K562 (cell line): ENCODE data around the gene TIMM10. TPM values are rescaled to one million over a fixed set of nuclear protein-coding genes. Genes with fewer than 3 reads are reported as not detected.

Experiments used
- ATAC-seq: fragments of 200-7000 bp; cut with Tn5 transposase; 3 replicates; pipeline ENCODE4 v1.9.1; 2020; ENCODE audit warnings: moderate library complexity
- BruUV-seq: library from RNA; stranded (reverse); fragments of 400-500 nt; replicated peaks from 2 replicates; lab custom pipeline; 2021; lab: Mats Ljungman, UMichigan
- CTCF ChIA-PET: fragments of 300-600 bp; formaldehyde crosslinking; extraction: SDS; loops from one replicate; lab custom pipeline; 2021; ENCODE audit warnings: low intra/inter-chr PET ratio; lab: Yijun Ruan, JAX
- POLR2A ChIA-PET: fragments of 300-600, 350-650 bp; sonication (Branson Sonifier 250); formaldehyde crosslinking; extraction: SDS; loops from one replicate; lab custom pipeline; 2021; ENCODE audit warnings: antibody characterized with exemption, inconsistent platforms; lab: Yijun Ruan, JAX
- DNase-seq, 4 experiments: peaks; one replicate each; pipeline versions ENCODE4 v3.0.0 to v3.0.0-alpha.2; 2011 to 2018; ENCODE audit warnings: low spot score in 3 of 4, mixed read lengths in 3 of 4; ENCODE audit errors: extremely low read depth in 1 of 4
- FAIRE-seq: peaks from 2 replicates; lab custom pipeline; 2011; peaks lifted over from hg19 to GRCh38; lab: Jason Lieb, UNC
- H2AFZ ChIP-seq: 2 replicates; pipeline ENCODE4 v1.6.0; 2011; ENCODE audit warnings: low read depth, low read length, control low read depth, inconsistent platforms
- H3K27ac ChIP-seq: fragments of 200-600 bp; 3 replicates; pipeline ENCODE4 v1.8.0; 2011; ENCODE audit warnings: low read depth, mild to moderate bottlenecking, control low read depth, inconsistent platforms, low read length, moderate library complexity, mixed read lengths; ENCODE audit errors: extremely low read depth
- H3K27me3 ChIP-seq, 2 experiments: fragments of 300-600 bp in 1 of 2; 2 replicates in 1 of 2; 3 replicates in 1 of 2; pipeline versions ENCODE4 v1.6.0 to v1.8.0; 2011; ENCODE audit warnings: inconsistent platforms in 2 of 2, low read length in 2 of 2, mild to moderate bottlenecking in 1 of 2, mixed read lengths in 1 of 2, moderate library complexity in 1 of 2; ENCODE audit not compliant: control insufficient read depth in 2 of 2, insufficient read depth in 2 of 2
- H3K36me3 ChIP-seq: fragments of 300-600 bp; 3 replicates; pipeline ENCODE4 v1.8.0; 2011; ENCODE audit warnings: mild to moderate bottlenecking, low read length, inconsistent platforms; ENCODE audit not compliant: control insufficient read depth, insufficient read depth
- H3K4me1 ChIP-seq, 2 experiments: fragments of 200-600 bp in 1 of 2; replicated peaks in 1 of 2; 2 replicates in 1 of 2; 3 replicates in 1 of 2; pipeline versions ENCODE4 v1.5.1 to v1.8.0; 2011; ENCODE audit warnings: inconsistent platforms in 2 of 2, low read length in 2 of 2, mild to moderate bottlenecking in 1 of 2, mixed read lengths in 1 of 2, moderate library complexity in 1 of 2; ENCODE audit not compliant: control insufficient read depth in 2 of 2, insufficient read depth in 2 of 2
- H3K4me2 ChIP-seq: 2 replicates; pipeline ENCODE4 v1.6.1; 2011; ENCODE audit warnings: low read length, control low read depth, inconsistent platforms, mixed read lengths; ENCODE audit not compliant: insufficient read depth
- H3K4me3 ChIP-seq: fragments of 200-600 bp; sonication (generic), shearing (Covaris generic); 2 replicates; pipeline ENCODE4 v1.5.1; 2016; ENCODE audit warnings: control low read depth, inconsistent platforms
- H3K79me2 ChIP-seq: fragments of 200-600 bp; 3 replicates; pipeline ENCODE4 v1.8.0; 2011; ENCODE audit warnings: low read length, inconsistent platforms; ENCODE audit not compliant: control insufficient read depth, insufficient read depth
- H3K9ac ChIP-seq, 2 experiments: 2 replicates each; pipeline versions ENCODE4 v1.6.0 to v1.6.1; 2011; ENCODE audit warnings: low read depth in 2 of 2, low read length in 2 of 2, control low read depth in 1 of 2, inconsistent platforms in 1 of 2, mild to moderate bottlenecking in 1 of 2, mixed read lengths in 1 of 2; ENCODE audit not compliant: insufficient read depth in 1 of 2
- H3K9me1 ChIP-seq: one replicate; pipeline ENCODE4 v1.6.0; 2011; ENCODE audit warnings: inconsistent platforms, mild to moderate bottlenecking, low read length, moderate library complexity; ENCODE audit not compliant: control insufficient read depth, insufficient read depth
- H3K9me3 ChIP-seq: replicated peaks from 2 replicates; pipeline ENCODE4 v1.5.1; 2011; ENCODE audit warnings: low read depth, low read length, inconsistent platforms; ENCODE audit not compliant: control insufficient read depth, insufficient read depth
- H4K20me1 ChIP-seq: replicated peaks from 2 replicates; pipeline ENCODE4 v1.6.1; 2011; ENCODE audit warnings: low read length, inconsistent platforms, mixed read lengths; ENCODE audit not compliant: control insufficient read depth, insufficient read depth
- HDGF ChIP-seq: fragments of 450-650 bp; IDR thresholded peaks from 2 replicates; pipeline ENCODE4 v1.6.1; 2016
- L3MBTL2 ChIP-seq: fragments of 450-650 bp; IDR thresholded peaks from 2 replicates; pipeline ENCODE4 v1.6.1; 2016; ENCODE audit warnings: mild to moderate bottlenecking, moderate library complexity
- MEIS2 ChIP-seq: fragments of 450-650 bp; IDR thresholded peaks from 2 replicates; pipeline ENCODE4 v1.6.1; 2014; ENCODE audit warnings: mild to moderate bottlenecking; ENCODE audit not compliant: partially characterized antibody
- RBFOX2 ChIP-seq: fragments of 200-400 bp; formaldehyde crosslinking; IDR thresholded peaks from 2 replicates; pipeline ENCODE4 v1.6.1; 2017; ENCODE audit warnings: low read depth, mild to moderate bottlenecking, low read length, moderate library complexity
- RUNX1 ChIP-seq: sonication (generic); IDR thresholded peaks from 2 replicates; pipeline ENCODE4 v1.6.1; 2016; ENCODE audit warnings: antibody characterized with exemption, low read depth
- SIN3A ChIP-seq, 2 experiments: fragments of 150-350 bp in 1 of 2; IDR thresholded peaks; 2 replicates each; pipeline ENCODE4 v1.6.1; 2011 to 2016; ENCODE audit warnings: borderline replicate concordance in 2 of 2, low read depth in 2 of 2, low read length in 2 of 2, mild to moderate bottlenecking in 2 of 2, moderate library complexity in 2 of 2; ENCODE audit not compliant: control insufficient read depth in 1 of 2
- SIX5 ChIP-seq, 2 experiments: IDR thresholded peaks; 2 replicates each; pipeline ENCODE4 v1.6.1; 2011; ENCODE audit warnings: low read length in 2 of 2, borderline replicate concordance in 1 of 2, low read depth in 1 of 2, mild to moderate bottlenecking in 1 of 2, moderate library complexity in 1 of 2; ENCODE audit not compliant: insufficient read depth in 1 of 2
- SRSF3 ChIP-seq: fragments of 200-400 bp; formaldehyde crosslinking; IDR thresholded peaks from 2 replicates; pipeline ENCODE4 v1.6.1; 2016; ENCODE audit warnings: mild to moderate bottlenecking, low read length, moderate library complexity; ENCODE audit not compliant: insufficient read depth
- STAT5A ChIP-seq: IDR thresholded peaks from 2 replicates; pipeline ENCODE4 v1.6.1; 2012; ENCODE audit warnings: low read length, inconsistent platforms, borderline replicate concordance
- TBL1XR1 ChIP-seq, 2 experiments: IDR thresholded peaks; 2 replicates each; pipeline ENCODE4 v1.6.1; 2012; ENCODE audit warnings: improper control_type of control experiment in 2 of 2, low read length in 2 of 2, mild to moderate bottlenecking in 1 of 2
- TBP ChIP-seq: optimal IDR thresholded peaks from 2 replicates; pipeline ENCODE3; 2011; ENCODE audit warnings: low read depth, low read length, improper control_type of control experiment
- TCF3 ChIP-seq: sonication (generic); formaldehyde crosslinking; IDR thresholded peaks from 2 replicates; pipeline ENCODE4 v1.4.0; 2020; ENCODE audit warnings: mild to moderate bottlenecking, missing genetic modification reagents
- ZNF140 ChIP-seq: fragments of 250-450 bp; sonication (Bioruptor Pico); IDR thresholded peaks from 2 replicates; pipeline ENCODE4 v1.8.0; 2021; ENCODE audit warnings: moderate library complexity, mild to moderate bottlenecking, inconsistent platforms
- WGBS: fragments of 100-300 bp; shearing (Covaris generic); methylation state at CpG from one replicate; pipeline ENCODE4 v1.1.6; 2016; ENCODE audit warnings: low coverage, mixed read lengths; ENCODE audit not compliant: insufficient coverage; ENCODE audit errors: missing lambda C conversion rate; 5-methylcytosine and 5-hydroxymethylcytosine counted together
- in situ Hi-C: fragments of 300-500 bp; cut with MboI; formaldehyde crosslinking; loops from 4 replicates; pipeline ENCODE4 v1.15.0; 2018; ENCODE audit warnings: inconsistent platforms, mixed read lengths
- intact Hi-C: fragments of 100-400 bp; cut with micrococcal nuclease; formaldehyde crosslinking; loops from 2 replicates; pipeline ENCODE4 v1.14.2; 2022
- polyA plus RNA-seq, 8 experiments: library from polyadenylated mRNA; depleted of rRNA in 4 of 8; stranded (reverse) in 5 of 8; unstranded in 3 of 8; fragments of >200 nt; fragmentation: Nextera tagmentation in 2 of 8; fragmentation: Illumina TruSeq in 1 of 8; extraction: Ambion mirVana in 2 of 8; extraction: Trizol in 1 of 8; gene quantifications; 2 replicates each; pipeline versions ENCODE4 v1.2.1 to v1.2.3, GENCODE V29; 2011 to 2014; ENCODE audit warnings: inconsistent platforms in 1 of 8, missing spikeins in 1 of 8
- total RNA-seq, 7 experiments: library from RNA; depleted of rRNA in 6 of 7; stranded (reverse); fragments of >200 nt in 6 of 7; fragmentation: Illumina TruSeq in 2 of 7; extraction: Trizol in 2 of 7; gene quantifications; 2 replicates each; pipeline versions ENCODE4 v1.2.1 to v1.2.3, GENCODE V29; 2011 to 2021; ENCODE audit warnings: low replicate concordance in 1 of 7
- TF ChIP-seq, protein P1 (sequence below): conservative IDR thresholded peaks from 2 replicates; pipeline ENCODE4 v1.6.1; 2011; ENCODE audit warnings: low read depth, mild to moderate bottlenecking, low read length; ENCODE audit not compliant: control insufficient read depth
- TF ChIP-seq, protein P2 (sequence below): fragments of 450-650 bp; IDR thresholded peaks from 2 replicates; pipeline ENCODE4 v1.7.0; 2016; ENCODE audit warnings: borderline replicate concordance
- TF ChIP-seq, protein P3 (sequence below), 2 experiments: fragments of 450-650 bp; conservative IDR thresholded peaks; 2 replicates each; pipeline ENCODE4 v1.6.1; 2017; ENCODE audit warnings: mild to moderate bottlenecking in 2 of 2, moderate library complexity in 2 of 2

The TIMM10 gene
- total and polyA plus RNA-seq, 9 of the 15 experiments (the other 6 are each of a cell fraction or from before 2014, with no cell fraction given) = 109 to 553 (median 172) TPM

DNA sequence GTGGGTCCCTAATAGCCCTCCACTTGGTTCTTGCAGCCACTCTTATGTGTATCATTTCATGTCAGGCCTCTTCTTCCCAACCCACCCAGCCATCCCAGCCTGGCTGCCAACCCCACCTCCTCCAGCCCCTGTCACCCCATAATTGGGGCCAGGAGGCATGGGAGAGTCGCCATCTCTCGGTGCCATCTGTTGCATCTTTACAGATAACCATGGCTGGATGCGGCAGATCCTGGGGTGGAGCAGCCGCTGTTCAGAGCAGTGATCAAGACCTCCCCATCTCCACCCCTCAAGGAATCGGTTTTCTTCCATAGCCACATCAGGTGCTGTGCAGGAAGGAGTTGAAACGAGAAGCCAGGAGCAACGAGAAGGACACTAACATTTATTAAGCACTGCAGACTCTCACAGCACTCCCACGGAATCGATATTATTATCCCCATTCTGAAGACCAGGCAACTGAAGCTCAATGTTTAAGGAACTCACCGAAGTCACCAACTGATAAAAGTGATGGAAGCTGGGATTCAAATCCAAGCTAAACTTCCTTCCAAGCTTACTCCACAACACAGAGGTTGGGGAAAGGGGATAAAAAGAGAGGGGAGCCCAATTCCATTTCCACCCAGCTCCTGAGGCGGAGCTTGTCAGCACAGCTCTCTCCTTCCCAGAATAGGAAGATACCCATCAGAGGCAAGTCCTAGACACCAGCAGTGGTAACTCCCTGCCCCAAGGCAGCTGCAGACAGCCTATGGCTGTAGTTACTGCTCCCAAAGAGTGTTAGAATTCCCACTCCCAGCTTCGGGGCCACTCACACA, 17.7 kb downstream of the TIMM10 start:
- in situ Hi-C loops = no loop called here
- WGBS = 15% methylated on average over 12 of the region's 12 CpGs
- peak; percentile 22; the same call in 1 of the 2 replicates for TF ChIP-seq STAT5A
- TF ChIP-seq, protein P1, sequence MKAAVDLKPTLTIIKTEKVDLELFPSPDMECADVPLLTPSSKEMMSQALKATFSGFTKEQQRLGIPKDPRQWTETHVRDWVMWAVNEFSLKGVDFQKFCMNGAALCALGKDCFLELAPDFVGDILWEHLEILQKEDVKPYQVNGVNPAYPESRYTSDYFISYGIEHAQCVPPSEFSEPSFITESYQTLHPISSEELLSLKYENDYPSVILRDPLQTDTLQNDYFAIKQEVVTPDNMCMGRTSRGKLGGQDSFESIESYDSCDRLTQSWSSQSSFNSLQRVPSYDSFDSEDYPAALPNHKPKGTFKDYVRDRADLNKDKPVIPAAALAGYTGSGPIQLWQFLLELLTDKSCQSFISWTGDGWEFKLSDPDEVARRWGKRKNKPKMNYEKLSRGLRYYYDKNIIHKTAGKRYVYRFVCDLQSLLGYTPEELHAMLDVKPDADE = no peak
- TF ChIP-seq, protein P2, sequence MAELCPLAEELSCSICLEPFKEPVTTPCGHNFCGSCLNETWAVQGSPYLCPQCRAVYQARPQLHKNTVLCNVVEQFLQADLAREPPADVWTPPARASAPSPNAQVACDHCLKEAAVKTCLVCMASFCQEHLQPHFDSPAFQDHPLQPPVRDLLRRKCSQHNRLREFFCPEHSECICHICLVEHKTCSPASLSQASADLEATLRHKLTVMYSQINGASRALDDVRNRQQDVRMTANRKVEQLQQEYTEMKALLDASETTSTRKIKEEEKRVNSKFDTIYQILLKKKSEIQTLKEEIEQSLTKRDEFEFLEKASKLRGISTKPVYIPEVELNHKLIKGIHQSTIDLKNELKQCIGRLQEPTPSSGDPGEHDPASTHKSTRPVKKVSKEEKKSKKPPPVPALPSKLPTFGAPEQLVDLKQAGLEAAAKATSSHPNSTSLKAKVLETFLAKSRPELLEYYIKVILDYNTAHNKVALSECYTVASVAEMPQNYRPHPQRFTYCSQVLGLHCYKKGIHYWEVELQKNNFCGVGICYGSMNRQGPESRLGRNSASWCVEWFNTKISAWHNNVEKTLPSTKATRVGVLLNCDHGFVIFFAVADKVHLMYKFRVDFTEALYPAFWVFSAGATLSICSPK = no peak
- no peak for TF ChIP-seq RUNX1
- TF ChIP-seq SRSF3 = no peak
- TF ChIP-seq TBP = peak; percentile 20
- TF ChIP-seq, protein P3, sequence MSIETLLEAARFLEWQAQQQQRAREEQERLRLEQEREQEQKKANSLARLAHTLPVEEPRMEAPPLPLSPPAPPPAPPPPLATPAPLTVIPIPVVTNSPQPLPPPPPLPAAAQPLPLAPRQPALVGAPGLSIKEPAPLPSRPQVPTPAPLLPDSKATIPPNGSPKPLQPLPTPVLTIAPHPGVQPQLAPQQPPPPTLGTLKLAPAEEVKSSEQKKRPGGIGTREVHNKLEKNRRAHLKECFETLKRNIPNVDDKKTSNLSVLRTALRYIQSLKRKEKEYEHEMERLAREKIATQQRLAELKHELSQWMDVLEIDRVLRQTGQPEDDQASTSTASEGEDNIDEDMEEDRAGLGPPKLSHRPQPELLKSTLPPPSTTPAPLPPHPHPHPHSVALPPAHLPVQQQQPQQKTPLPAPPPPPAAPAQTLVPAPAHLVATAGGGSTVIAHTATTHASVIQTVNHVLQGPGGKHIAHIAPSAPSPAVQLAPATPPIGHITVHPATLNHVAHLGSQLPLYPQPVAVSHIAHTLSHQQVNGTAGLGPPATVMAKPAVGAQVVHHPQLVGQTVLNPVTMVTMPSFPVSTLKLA (conservative IDR thresholded peaks at IDR 0.05) = no peak
- TF ChIP-seq TBL1XR1 (IDR thresholded peaks at IDR 0.05; ENCODE audit: low read length in 2 of 2) = peak in 1 of 2 experiments; percentile 30; a peak in 1 of 4 replicates
- peak; percentile 24; the same call in 1 of the 2 replicates for TF ChIP-seq L3MBTL2
- TF ChIP-seq SIN3A (IDR thresholded peaks at IDR 0.05; ENCODE audit: borderline replicate concordance in 2 of 2, control insufficient read depth in 1 of 2, low read depth in 2 of 2, low read length in 2 of 2) = no peak
- peak; percentile 36; the same call in 1 of the 2 replicates for TF ChIP-seq RBFOX2
- TF ChIP-seq TCF3 = peak; percentile 14; the same call in 1 of the 2 replicates
- TF ChIP-seq HDGF = 0 out of 2 replicates have a peak, but pooled peaks have one; percentile 44
- peak; percentile 10 for TF ChIP-seq MEIS2
- TF ChIP-seq ZNF140 (CRISPR knock-in tag) = no peak
- no peak for TF ChIP-seq SIX5 (IDR thresholded peaks at IDR 0.05; ENCODE audit: borderline replicate concordance in 1 of 2, insufficient read depth in 1 of 2, low read depth in 1 of 2, low read length in 2 of 2)

More for the DNA sequence above, 17.7 kb downstream of the TIMM10 start:
- Histone ChIP-seq H3K27me3 (no peaks in the 10 kb centered on the region), H3K79me2 (peaks cover 49% of the 10 kb centered on the region), H3K9me1 (no peaks in the 10 kb centered on the region), H3K4me1 (peaks cover 21 to 31% of the 10 kb centered on the region in 2 experiments; a peak in 4 of 5 replicates), H2AFZ (no peak overlapping the region), H3K4me3 (peak overlapping the region; percentile 88; the same call in 1 of the 2 replicates), H4K20me1 (no peaks in the 10 kb centered on the region), H3K4me2 (peak overlapping the region; percentile 88), H3K9me3 (no peaks in the 10 kb centered on the region), H3K36me3 (peaks cover 26% of the 10 kb centered on the region; the same call in 2 of the 3 replicates), H3K27ac (peak overlapping the region; percentile 49; the same call in 2 of the 3 replicates), H3K9ac (peak overlapping the region; percentile 67 to 89)
- no TSS peak for BruUV-seq
- DNase-seq = peak; percentile 58 to 70 (median 64)
- peak; percentile 60 for ATAC-seq
- intact Hi-C loops = no loop called here
- ChIA-PET CTCF (interaction anchor here (0.7 kb wide), 1 partner anchor 56 kb away, joined by 7 read pairs; no protein-coding TSS in a partner anchor), POLR2A (interaction anchor here (0.5 to 2.2 kb wide), 5 partner anchors 8 to 28 kb away, joined by 4 to 7 read pairs (median 6); no protein-coding TSS in a partner anchor)
- peak; percentile 93 for FAIRE-seq
